HS-27A (cell line): ENCODE results near the gene RCOR1.
"Not testable (repeated sequence)": the region's sequence is repeated elsewhere in the genome, so short reads cannot be mapped to it uniquely, and the experiment has no call there.

Experiments used
- DNase-seq: peaks from one replicate; pipeline ENCODE4 v3.0.0-alpha.2; 2012; ENCODE audit warnings: low read depth, missing footprints

RCOR1 gene

DNA sequence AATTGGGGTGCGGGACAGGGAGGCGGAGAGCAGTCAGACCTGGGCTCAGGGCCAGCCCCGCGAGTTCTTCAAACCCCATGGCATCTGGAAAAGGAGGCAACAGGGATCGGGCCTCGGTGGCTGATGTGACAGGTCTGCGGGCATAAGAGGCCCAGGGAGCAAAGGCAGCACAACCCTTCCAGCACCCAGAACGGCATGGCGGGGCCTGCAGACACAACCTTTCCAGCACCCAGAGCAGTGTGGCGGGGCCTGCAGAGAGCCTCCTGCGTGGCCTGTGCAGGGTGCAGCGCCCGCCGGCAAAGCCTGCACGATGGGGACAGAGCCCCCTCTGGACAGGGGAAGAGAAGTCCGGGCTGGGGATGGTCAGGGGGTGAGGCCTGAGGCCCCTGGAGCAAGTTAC lies 158.6 kb downstream of the RCOR1 start:
- no peak for DNase-seq

GRCh38 chr14:102752239-102752847 lies 159.9 kb downstream of the RCOR1 start:
- DNase-seq = no peak

DNA sequence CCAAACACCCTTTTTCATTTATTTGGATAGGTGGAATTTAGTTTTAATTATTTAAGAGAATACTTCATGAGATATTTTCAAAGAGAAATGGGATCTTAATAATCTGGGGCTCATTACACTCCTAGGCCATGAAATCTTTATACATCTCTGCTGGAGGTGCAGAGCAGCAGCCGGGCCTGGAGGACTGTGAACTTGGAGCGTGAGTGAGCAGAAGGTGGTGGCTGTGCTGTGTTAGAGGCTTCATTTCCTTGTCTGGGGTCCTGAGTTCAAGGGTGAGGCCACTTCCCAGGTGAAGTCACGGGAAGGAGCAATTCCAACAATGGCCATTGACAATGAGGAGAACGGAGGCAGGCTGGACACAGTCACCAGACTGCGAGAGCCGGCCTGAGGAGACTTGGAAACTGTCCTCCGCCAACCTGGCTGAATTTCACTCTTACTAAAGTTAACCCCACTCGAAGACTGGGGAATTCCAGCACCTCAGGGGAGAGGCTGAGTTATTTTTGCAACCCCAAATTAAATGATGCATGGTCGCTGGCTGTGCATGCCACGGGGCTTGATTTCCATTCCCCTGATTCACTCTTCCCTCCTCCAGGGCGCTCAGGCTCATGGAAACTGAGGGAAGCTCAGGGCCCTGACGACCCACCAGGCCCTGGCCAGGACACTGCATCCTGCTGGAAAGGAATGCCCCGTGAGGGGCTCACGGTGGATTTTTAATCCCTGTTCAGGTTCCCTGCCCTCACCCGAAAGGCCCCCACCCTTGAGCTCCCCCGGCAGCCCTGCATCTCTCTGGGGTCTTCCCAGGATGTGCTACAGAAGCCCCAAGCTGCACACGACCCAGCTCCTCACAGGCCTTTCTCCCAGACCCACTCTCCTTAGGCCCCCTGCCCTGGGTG lies 162.2 kb downstream of the RCOR1 start:
- no peak for DNase-seq

GRCh38 chr14:102757646-102758045 lies 165.2 kb downstream of the RCOR1 start:
- DNase-seq = no peak

DNA sequence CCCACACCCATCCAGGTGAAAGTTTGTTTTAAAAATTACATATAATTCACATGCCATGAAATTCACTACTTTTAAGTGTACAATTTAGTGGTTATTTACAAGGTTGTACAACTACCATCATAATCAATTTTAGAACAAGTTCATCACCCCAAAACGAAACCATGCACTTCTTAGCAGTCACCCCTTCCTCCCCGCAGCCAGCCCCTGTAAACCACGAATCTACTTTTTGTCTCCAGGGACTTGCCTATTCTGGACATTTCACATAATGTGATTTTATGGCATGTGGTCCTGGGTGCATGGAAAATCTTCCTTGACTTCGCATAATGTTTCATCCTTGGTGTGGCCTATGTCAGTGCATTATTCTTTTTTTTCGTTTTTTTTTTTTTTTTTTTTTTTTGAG lies 165.6 kb downstream of the RCOR1 start:
- DNase-seq = no peak

DNA sequence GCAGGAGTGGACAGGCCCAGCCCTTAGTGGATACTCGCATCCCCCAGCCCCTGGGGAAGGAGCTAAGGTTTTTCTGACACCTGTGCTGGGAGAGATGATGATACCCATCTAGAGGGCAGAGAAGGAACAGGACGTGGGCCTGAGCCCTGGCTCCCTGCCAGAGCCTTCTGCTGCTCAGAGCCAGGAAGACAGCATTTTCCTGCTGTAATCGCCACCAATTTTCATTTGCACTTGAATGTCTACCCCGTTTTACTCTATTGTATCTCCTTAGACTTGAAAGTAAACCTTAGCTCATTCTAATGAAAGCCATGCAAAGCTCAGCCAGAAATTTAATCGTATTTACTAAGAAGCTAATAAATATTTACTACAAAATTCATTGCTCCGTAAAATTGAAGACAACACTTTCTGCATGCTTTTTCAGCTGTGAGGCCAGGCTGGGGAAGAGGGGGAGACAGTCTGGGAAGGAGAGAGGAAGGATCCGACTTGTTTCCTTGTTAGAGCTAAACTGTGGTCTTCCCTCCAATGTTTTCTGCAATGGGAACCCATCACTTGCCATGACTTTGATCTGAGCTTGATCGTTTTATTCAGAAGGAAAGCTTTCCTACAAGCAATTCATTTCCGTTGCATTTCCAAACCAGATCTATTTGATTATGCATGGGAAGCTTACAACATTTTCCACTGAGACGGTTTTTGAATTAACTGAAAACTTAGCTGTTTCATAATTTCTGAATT lies 167.2 kb downstream of the RCOR1 start:
- DNase-seq = no peak

- no peak for DNase-seq
Observed at GRCh38 chr14:102760496-102761193, 168.2 kb downstream of the RCOR1 start.

DNA sequence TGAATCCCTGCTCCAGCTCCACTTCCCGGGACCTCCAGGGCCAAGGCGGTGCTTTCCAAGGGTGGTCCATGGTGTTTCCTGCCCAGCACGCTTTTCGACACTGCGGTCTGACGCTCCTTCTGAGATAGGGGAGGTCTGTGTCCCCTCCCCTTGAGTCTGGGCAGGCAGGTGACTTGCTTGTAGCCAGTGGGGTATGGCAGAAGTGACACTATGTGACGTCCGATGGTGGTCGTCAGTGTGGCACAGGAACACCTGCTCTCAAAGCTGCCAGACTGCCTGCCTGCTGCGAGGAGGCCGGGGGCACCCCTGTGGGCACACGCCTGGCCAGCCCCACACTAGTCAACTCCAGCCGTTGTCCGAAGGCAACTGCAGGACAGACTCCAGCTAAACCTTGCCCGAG lies 168.8 kb downstream of the RCOR1 start:
- DNase-seq = no peak

GRCh38 chr14:102764220-102764671 lies 171.8 kb downstream of the RCOR1 start:
- no peak for DNase-seq

DNA sequence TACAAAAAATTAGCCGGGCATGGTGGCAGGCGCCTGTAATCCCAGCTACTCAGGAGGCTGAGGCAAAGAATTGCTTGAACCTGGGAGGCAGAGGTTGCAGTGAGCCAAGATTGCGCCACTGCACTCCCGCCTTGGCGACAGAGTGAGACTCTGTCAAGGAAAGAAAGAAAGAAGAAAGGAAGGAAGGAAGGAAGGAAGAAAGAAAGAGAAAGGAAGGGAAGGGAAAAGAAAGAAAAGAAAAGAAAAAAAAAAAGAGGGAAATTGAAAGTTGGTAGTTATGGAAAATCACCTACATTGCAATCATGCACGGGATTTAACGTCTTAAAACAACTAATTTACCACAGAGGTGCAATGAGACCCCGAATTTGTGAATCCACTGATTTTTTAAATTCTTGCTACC lies 173.3 kb downstream of the RCOR1 start:
- not testable (repeated sequence) for DNase-seq

DNA sequence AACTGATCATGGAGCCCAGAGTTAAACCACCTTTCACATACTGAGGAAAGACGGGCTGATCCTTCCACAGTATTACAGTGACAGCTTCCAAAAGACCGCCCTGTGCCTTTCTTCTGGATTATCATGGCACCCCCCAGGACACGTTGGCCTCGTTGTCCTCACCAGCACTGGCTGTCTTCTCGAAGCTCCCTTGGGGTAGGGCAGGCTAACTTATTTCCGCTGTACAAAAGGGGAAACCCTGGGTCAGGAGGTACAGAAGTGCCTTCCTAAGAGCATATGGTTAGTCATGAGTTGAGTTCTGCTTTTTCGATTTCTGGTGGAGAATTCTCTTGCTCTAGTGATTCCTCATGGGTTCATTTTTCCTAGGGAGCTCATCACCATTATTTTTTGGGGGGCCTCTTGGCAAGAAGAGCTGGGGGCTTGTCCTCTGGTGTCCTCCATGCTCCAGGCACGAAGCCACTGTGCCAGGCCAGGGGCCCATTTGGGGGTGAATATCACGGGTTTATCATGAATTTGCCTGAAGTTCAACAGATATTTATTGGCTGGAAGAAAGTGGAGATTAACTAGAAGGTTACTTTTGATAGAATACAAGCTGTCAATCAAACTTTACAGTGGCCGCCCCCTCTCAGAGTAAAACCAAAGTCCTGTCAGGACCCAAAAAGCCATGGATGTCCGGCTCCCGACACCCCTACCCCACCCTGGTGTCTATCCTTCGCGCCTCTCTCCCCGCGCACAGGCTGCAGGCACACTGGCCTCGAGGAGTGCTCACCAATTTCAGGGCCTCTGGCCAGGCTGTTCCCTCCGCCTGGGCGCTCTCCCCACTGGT lies 176.0 kb downstream of the RCOR1 start:
- DNase-seq = no peak

GRCh38 chr14:102769049-102769327 lies 176.5 kb downstream of the RCOR1 start:
- no peak for DNase-seq

- no peak for DNase-seq
Observed at GRCh38 chr14:102770147-102771123, 178.0 kb downstream of the RCOR1 start.

- no peak for DNase-seq
Observed at GRCh38 chr14:102771144-102771543, 178.7 kb downstream of the RCOR1 start.

DNA sequence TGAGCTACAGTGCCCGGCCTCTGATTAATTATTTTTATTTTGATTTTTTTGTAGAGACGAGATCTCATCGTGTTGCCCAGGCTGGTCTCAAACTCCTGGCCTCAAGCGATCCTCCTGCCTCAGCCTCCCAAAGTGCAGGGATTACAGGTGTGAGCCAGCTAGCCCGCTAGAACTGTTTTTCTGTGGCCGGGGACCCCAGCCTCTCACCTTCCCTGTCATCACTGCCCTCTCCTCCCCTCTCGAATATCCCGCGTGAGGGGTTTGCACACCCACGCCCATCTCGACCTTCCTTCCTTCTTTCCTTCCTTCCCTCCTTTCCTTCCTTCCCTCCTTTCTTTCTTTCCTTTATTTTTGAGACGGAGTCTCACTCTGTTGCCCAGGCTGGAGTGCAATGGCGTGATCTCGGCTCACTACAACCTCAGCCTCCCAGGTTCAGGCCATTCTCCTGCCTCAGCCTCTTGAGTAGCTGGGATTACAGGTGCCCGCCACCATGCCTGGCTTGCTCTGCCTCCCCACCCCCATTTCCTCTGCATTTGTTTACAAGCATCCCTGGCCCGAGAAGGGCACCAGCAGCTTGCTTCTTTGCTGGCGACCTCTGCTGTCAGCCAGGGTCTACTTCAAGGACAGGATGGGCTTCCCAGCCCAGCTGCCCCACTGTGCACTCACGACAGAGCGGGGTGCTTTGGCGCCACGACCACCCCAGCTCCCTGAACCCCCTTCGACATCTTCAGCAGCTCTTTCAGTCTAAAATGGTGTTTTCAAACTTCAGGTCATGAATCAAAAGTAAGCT lies 180.5 kb downstream of the RCOR1 start:
- DNase-seq = no peak

- no peak for DNase-seq
Observed at GRCh38 chr14:102774391-102775153, 182.1 kb downstream of the RCOR1 start.

DNA sequence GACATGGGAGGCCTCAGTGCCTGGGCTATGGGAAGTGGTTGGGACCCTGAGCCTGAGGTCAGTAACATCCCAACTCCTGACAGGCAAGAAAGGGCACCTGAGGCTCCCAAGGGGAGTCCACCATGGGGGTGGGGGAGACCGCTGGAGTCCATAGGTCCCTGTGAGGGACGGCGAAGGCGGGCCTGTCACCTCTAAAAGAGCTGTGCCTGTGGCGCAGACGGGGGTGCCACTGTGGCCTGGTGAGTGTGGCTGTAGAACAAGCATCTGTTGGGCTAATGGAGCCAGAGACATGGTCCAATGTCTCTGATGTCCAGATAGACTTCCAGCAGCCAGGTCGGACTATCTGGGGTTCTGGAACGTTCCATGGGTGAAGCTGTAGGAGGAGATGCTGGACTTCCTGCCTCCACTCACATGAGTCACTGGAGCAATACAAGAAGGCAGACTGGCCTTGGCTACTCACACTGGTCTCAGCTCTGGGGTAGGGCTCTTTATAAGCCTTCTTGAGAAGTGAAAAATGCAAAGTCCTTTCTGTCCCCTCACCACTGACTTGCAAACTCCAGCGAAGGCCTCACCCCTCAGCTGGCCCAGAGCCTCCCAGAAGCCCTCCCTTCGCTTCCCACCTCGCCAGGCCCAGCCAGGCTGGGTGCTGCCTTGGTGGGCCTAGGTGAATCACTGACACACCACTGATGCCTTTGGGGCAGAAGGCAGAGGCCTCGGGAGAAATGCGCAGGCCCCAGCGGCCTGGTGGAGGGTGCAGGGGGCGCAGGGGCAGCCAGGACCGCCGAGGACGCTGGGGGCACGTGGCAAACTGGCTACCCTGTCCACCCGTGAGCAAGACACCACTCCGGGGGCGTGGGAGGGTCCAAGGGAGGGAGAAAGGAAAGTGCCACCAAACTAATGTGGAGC lies 183.7 kb downstream of the RCOR1 start:
- no peak for DNase-seq
